Glomerular endothelial cell (primary cell): ENCODE results near the gene CAPZB. TPM values are rescaled to one million over a fixed set of nuclear protein-coding genes. Genes with fewer than 3 reads are reported as not detected.
"Not testable (repeated sequence)": the region's sequence is repeated elsewhere in the genome, so short reads cannot be mapped to it uniquely, and the experiment has no call there.

Experiments used
- DNase-seq: peaks from one replicate; pipeline ENCODE4 v3.0.0-alpha.2; 2011; ENCODE audit warnings: low read depth, low spot score; ENCODE audit errors: extremely low read depth
- total RNA-seq: library from RNA; depleted of rRNA; stranded (reverse); fragments of >200 nt; gene quantifications from 2 replicates; pipeline ENCODE4 v1.2.3, GENCODE V29; 2015

CAPZB gene
- total RNA-seq, 1 donor from 2014 or later = 215 TPM

- DNase-seq = no peak
These were observed 168.0 kb downstream of the CAPZB start for GRCh38 chr1:19317126-19317910.

GRCh38 chr1:19315378-19316198 is 169.8 kb downstream of the CAPZB start:
- no peak for DNase-seq

- no peak for DNase-seq
These were observed 171.1 kb downstream of the CAPZB start for GRCh38 chr1:19313961-19314882.

GRCh38 chr1:19313636-19313959 is 171.7 kb downstream of the CAPZB start:
- DNase-seq = no peak

GRCh38 chr1:19312782-19313635 is 172.3 kb downstream of the CAPZB start:
- no peak for DNase-seq

- no peak for DNase-seq
These were observed 173.2 kb downstream of the CAPZB start, which contains the start of the genes AKR7A2 and SLC66A1 for GRCh38 chr1:19311931-19312781. Gene AKR7A2 (minus strand): TSS chr1:19312144. CDS start chr1:19312124, 20 bp downstream. Gene SLC66A1 (plus strand): TSS chr1:19312326. CDS start chr1:19317678, 5,352 bp downstream.

- no peak for DNase-seq
These were observed 173.8 kb downstream of the CAPZB start for GRCh38 chr1:19311503-19311930.

GRCh38 chr1:19310720-19311502 is 174.4 kb downstream of the CAPZB start:
- DNase-seq = no peak

- DNase-seq = no peak
These were observed 175.3 kb downstream of the CAPZB start for GRCh38 chr1:19310061-19310460.

GRCh38 chr1:19309123-19309813 is 176.1 kb downstream of the CAPZB start:
- no peak for DNase-seq

- DNase-seq = no peak
These were observed 176.8 kb downstream of the CAPZB start for GRCh38 chr1:19308509-19308907.

- no peak for DNase-seq
These were observed 177.4 kb downstream of the CAPZB start for GRCh38 chr1:19307794-19308508.

- DNase-seq = no peak
These were observed 178.4 kb downstream of the CAPZB start for GRCh38 chr1:19306941-19307340.

GRCh38 chr1:19305880-19306279 is 179.5 kb downstream of the CAPZB start:
- no peak for DNase-seq

- DNase-seq = not testable (repeated sequence)
These were observed 181.3 kb downstream of the CAPZB start for GRCh38 chr1:19304081-19304480.

- DNase-seq = no peak
These were observed 185.1 kb downstream of the CAPZB start for GRCh38 chr1:19300211-19300610.

- no peak for DNase-seq
These were observed 190.7 kb downstream of the CAPZB start for GRCh38 chr1:19294638-19295037.
